ENCODE measurements around the gene PTPRN2.
"Not testable (repeated sequence)": the region's sequence is repeated elsewhere in the genome, so short reads cannot be mapped to it uniquely, and the experiment has no call there.

The PTPRN2 gene

DNA sequence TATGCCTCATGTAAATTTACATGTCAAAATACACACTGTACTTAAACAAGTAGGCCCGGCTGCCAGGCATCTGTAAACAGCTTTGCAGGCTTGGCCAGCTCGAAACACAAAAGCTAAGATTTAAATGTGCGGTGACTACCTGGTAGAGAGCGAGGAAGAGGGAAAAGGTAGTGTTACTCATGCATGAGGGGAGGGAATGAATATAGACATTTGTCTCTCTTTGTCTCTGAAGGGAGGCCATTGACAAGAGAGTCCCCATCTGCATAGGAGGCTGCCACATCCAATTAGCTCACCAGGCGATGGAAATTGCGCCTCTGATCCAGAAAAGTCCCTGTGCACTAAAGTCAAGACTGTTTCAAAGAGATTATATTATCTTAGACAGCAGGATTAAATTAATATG, 535.8 kb downstream of the PTPRN2 start:
- DNase-seq = no peak

DNA sequence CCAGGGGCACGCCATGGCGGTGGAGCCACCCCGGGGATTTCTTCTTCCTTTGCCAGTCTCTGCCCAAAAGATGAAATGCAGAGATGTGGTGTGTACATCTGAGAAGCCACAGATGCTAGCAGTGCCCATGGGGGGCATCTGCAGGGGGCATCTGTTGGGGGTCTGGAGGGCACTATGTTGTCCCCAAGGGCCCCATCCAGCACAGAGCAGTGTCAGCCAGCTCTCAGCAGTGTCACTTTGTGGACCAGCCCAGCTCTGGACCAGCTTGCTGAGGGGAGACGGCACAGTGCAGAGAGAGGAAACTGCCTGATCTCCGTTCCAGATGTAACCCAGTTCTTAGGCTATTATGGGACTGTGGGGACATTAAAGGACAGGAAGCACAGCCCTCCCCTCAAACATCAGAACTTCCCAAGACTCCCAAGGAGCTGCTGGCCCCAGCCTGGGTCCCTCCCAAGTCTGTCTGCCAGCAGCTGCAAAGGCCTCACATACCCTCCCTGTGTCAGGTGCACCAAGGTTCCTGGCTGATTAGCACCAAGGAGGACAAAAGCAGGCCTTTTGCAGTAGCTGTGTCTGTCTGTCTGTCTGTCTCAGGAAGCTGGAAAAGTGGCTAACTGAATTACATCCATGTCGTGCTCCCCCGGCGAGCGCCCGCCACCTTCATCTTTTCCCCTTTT, 536.5 kb downstream of the PTPRN2 start:
- no peak for DNase-seq

GRCh38 chr7:158050441-158050977, 537.1 kb downstream of the PTPRN2 start:
- DNase-seq = no peak

DNA sequence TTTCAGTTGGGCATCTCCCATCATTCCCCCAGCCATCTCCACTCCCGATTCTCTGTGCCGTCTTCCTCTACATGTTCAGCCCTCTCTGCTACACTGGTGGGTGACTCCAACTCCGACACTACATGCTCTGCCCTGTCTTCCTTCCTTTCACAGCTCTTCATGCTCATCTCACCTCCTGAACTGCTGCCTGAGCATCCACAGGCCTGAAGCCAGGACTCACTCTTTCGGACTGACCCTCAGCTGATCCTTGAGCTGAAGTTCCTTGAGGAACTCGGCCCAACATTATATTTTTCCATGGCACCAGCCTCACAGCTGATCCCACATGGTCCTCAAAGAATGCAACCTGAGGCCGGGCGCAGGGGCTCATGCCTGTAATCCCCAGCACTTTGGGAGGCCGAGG, 538.4 kb downstream of the PTPRN2 start:
- DNase-seq = no peak

DNA sequence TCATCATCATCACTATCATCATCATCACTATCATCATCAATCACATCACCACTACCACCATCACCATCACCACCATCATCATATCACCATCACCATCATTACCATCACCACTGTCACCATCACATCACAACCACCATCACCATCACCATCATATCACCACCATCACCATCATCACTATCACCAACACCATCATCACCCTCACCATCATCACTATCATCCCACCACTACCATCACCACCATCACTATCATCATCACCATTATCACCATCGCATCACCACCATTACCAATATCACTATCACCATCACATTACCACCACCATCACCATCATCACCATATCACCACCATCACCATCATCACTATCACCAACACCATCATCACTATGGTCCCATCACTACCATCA, 539.1 kb downstream of the PTPRN2 start:
- DNase-seq = no peak

DNA sequence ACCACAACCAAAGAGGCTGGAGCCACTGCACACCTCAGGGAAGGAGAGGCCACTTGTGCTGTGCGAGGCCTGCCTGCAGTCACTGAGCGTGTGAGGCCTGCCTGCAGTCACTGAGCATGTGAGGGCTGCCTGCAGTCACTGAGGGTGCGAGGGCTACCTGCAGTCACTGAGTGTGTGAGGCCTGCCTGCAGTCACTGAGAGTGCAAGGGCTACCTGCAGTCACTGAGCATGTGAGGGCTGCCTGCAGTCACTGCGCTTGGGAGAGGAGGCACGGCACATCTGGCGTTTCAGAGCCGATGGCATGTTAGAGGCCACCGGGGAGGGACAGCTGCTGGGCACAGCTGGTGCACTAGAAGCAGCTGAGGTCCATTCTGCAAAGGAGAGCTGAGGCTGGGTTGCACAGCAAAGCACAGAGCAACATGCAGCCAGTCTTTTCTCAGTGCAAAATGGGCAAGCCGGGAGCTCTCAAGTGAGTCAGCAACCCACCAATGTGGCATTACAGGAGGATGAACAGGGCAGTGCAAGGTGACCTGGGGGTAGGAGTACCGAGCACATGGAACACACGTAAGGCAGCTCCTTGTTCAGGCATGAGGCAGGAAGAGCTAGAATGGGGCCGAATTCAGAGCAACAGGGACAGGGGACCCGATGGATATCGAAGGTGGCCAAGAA, 540.1 kb downstream of the PTPRN2 start:
- DNase-seq = no peak

GRCh38 chr7:158046246-158046645, 541.4 kb downstream of the PTPRN2 start:
- not testable (repeated sequence) for DNase-seq

GRCh38 chr7:158044482-158044823, 543.2 kb downstream of the PTPRN2 start:
- DNase-seq = no peak

DNA sequence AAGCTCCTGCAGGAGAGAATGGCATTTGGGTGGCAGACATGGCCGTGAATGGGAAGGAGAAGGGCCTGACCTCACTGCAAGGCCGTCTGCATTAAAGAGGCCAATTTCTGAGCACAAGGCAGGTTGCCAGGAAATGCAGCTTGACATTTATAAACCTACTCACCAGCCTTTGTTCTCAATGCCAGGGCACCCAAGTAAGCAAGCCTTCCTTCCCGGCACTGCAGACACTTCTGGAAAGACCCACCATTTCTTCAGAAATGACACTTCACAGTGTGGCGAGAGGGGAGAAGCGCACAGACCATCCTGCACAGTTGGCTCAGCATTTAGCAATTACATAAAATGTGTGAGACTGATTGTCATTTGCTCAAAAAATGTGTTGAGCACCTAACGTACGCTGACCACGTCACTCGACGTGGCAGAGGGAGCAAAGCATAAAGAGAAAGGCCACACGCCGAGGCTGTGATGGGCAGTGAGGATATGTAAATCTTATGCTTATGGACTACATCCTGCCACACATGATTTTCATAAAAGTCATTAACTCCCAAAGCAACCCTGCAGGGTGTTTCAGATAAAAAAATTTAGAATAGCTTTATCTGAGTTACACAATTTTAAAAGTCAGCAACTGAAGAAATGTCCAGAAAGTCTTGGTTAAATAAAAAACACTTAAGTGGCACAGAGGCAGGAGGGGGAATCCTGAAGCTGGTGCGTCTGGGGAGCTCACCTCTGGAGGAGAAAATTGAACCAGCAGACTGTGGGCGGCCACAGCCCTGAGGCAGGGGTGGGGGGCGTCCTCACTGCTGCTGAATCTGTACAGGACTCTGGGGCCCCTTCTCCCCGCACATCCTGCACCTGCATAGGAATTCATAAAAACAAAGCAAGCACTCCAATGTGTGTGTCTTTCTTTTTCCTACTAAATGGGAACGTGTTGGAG, 543.8 kb downstream of the PTPRN2 start:
- DNase-seq = no peak

DNA sequence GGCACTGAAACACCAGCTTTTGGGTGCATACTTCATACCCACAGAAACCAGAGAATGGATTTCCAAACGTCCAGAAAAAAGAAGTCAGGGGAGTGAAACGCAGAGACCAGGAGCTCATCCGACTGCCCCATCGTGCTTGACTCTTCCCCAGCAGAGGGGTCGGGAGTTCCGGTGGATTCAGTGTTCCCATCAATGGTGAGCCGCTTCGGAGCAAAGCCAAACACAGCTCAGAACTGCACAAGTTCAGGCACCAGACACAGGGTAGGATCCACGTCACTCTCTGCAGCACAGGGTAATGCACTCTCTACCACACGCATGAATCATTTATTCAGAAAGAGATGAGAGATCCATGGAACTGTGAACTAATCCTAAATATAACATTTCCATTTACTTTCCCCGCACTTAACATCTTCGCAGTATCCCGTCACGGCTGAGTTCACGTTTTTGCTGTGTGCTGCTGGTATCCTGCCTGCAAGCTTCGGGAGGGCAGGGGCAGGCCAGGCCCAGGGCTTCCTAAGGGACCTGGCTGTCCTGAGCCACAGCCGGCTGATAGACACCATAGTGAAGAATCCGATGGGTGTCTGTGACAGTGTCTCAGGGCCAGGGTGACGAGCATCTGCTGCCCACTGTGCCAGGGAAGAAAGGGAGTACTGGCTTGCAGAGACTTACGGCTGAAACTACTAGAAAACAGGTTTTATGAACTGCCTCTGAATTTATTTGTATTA, 545.3 kb downstream of the PTPRN2 start:
- no peak for DNase-seq

DNA sequence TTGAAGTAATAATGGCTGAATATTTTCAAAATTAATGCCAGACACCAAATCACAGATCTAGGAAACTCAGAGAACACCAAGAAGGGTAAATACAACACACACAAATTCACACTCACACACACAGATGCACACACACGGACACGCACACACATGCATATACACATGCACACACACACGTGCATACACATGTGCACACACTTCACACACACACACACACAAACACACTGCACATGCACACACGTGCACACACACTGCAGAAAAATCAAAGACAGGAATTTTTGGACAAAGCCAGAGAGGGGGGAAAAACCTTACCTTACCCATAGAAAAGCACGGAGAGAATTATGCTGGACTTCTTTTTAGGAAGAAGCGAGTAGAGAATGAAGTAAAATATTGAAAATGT, 547.4 kb downstream of the PTPRN2 start:
- DNase-seq = no peak

DNA sequence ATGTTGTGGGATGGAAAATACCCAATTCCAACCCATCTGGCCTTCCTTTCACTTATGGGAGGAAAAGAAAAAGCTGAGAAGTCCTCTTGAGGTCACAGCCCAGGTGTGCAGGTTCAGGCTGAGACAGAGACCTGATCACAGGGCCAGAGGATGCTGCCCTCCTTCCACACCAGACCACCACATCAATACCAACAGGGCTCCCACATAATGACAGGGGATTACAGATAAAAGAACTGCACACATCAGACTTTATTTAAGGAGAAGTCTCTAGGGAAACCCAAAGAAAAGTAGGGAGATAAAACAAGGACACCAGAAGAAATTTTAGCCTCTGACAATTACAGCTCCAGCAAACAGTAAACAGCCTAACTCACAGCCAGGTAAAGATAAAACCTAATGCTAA, 548.4 kb downstream of the PTPRN2 start:
- no peak for DNase-seq

DNA sequence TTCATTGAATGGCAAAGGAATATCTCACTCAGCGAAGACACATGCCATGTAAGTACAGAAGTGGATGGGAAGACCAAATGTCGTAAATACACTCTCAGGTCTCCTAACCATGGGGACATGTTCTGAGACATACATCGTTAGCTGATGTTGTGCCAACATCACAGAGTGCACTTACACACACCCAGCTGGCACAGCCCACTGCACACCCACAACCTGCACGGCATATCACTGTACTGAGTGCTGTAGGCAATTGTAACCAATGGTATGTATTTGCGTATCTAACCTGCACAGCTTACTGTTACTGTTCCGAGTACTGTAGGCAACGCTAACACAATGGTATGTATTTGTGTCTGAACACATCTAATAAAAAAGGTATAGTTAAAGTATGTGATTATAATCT, 550.4 kb downstream of the PTPRN2 start:
- no peak for DNase-seq

GRCh38 chr7:158035343-158035742, 552.3 kb downstream of the PTPRN2 start:
- DNase-seq = no peak

DNA sequence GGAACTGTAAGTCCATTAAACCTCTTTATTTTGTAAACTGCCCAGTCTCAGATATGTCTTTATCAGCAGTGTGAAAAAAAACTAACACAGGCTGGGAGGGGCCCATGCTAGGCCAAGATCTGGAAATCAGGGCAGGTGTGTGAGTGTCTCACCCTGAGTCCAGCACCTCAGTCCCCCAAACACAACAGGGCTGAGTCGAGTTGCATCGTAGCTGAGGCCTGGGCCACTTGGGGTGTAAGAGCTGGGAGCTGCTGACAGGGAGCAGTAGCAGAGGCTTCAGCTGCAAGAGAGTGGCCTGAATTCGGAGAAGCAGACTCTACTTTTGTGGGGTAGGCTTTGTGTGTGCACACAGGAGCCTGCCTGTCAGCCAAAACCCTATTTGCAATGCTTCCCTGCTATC, 553.1 kb downstream of the PTPRN2 start:
- no peak for DNase-seq

GRCh38 chr7:158033925-158034324, 553.7 kb downstream of the PTPRN2 start:
- not testable (repeated sequence) for DNase-seq

- DNase-seq = no peak
Observed at GRCh38 chr7:158033196-158033595, 554.4 kb downstream of the PTPRN2 start.

GRCh38 chr7:158032561-158033115, 555.0 kb downstream of the PTPRN2 start:
- no peak for DNase-seq

DNA sequence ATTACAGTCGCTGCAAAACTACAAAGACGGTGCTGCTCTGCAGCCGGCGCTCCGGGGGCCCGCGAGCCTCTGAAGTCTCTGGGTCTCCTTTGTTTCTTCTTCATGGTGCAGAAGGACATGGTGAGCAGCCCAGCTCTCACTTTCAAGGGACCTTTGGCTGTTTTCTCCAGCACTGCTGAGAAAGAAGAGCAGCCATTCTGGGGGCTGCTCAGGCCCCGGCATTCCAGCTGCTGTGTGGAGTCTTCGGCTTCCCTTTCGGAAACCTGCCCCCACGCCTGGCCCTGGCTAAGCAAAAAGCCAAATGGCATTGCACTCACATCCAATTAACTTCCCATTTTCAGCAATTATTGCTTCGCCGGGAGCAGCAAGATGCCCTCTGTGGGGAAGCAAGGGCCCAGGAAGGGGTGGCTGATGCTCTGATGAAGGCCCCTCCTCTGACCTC, 555.7 kb downstream of the PTPRN2 start:
- DNase-seq = no peak

GRCh38 chr7:158030566-158030965, 557.1 kb downstream of the PTPRN2 start:
- no peak for DNase-seq

DNA sequence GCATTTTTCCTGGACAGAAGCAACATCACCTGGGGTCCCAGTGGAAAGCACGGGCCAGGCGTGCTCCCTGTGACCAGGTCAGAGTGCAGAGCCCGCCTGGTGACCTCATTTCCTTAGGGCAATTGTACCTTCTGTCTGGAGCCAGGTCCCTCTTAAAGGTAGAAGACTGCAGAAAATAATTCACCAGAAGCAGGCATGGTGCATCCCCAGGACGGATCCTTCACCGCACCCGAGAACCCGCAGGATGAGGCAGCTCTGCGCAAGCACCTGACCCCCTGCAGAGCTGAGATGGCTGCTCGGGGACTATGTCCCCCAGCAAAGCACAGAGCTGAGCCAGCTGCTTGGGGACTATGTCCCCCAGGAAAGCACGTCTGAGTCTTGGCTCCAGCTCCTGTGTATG, 557.6 kb downstream of the PTPRN2 start:
- no peak for DNase-seq

- no peak for DNase-seq
Observed at GRCh38 chr7:158029509-158029908, 558.1 kb downstream of the PTPRN2 start.

DNA sequence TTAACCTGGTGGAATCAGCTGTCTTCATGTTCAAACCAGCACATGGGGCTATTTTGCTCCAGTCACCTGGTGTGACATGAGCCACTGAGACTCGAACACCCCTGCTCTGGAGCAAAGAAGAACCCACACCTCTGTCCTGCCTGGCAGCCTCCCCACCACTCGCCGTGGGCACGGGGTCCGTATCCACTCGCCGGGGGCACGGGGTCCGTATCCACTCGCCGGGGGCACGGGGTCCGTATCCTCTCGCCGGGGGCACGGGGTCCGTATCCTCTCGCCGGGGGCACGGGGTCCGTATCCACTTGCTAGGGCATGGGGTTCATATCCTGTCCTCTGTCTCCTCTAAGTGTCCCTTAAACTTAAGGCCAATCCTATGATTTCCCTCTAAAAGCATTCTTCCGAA, 558.7 kb downstream of the PTPRN2 start:
- DNase-seq = no peak
